IPS-20b (cell line): Measurements from ENCODE around the gene ZNF774.
"Not testable (repeated sequence)": the region's sequence is repeated elsewhere in the genome, so short reads cannot be mapped to it uniquely, and the experiment has no call there.

Experiments used
- H3K27ac ChIP-seq: one replicate; pipeline ENCODE4 v1.5.1; 2013; ENCODE audit warnings: low read length
- H3K27me3 ChIP-seq: 2 replicates; pipeline ENCODE4 v1.6.1; 2013; ENCODE audit warnings: mild to moderate bottlenecking, low read length, inconsistent platforms; ENCODE audit not compliant: insufficient read depth
- H3K36me3 ChIP-seq: 2 replicates; pipeline ENCODE4 v1.6.1; 2013; ENCODE audit warnings: low read depth, mild to moderate bottlenecking, inconsistent platforms, low read length, moderate library complexity; ENCODE audit not compliant: insufficient read depth
- H3K4me1 ChIP-seq: 2 replicates; pipeline ENCODE4 v1.6.1; 2013; ENCODE audit warnings: mild to moderate bottlenecking, control low read depth, inconsistent platforms, low read length, moderate library complexity; ENCODE audit not compliant: insufficient read depth
- H3K4me3 ChIP-seq: 2 replicates; pipeline ENCODE4 v1.5.1; 2013; ENCODE audit warnings: mild to moderate bottlenecking, low read length, inconsistent platforms
- H3K9ac ChIP-seq: 2 replicates; pipeline ENCODE4 v1.6.1; 2013; ENCODE audit warnings: low read depth, mild to moderate bottlenecking, inconsistent platforms, low read length, moderate library complexity
- H3K9me3 ChIP-seq: 2 replicates; pipeline ENCODE4 v1.6.1; 2013; ENCODE audit warnings: mild to moderate bottlenecking, low read depth, low read length, inconsistent platforms; ENCODE audit not compliant: insufficient read depth

The ZNF774 gene

GRCh38 chr15:90352107-90352893 is at the start of gene ZNF774:
Gene ZNF774, plus strand, starts transcription at chr15:90352284. Its CDS starts 2,377 bp downstream, at chr15:90354661.
- peaks cover 6% of the 10 kb centered on the region; the same call in 1 of the 2 replicates for H3K27me3 ChIP-seq
- H3K36me3 ChIP-seq: no peaks in the 10 kb centered on the region
- no peak within 1 kb of the TSS for H3K27ac ChIP-seq
- H3K4me3 ChIP-seq: peak within 1 kb of the TSS; percentile 76
- H3K9ac ChIP-seq: peak within 1 kb of the TSS; percentile 47; the same call in 1 of the 2 replicates
- H3K4me1 ChIP-seq: no peaks in the 10 kb centered on the region
- no peaks in the 10 kb centered on the region for H3K9me3 ChIP-seq

- H3K27me3 ChIP-seq, H3K4me1 ChIP-seq, H3K4me3 ChIP-seq, H3K36me3 ChIP-seq, H3K9me3 ChIP-seq, H3K9ac ChIP-seq, H3K27ac ChIP-seq: not testable (repeated sequence)
These were observed 46.7 kb upstream of the ZNF774 start for GRCh38 chr15:90305355-90305754.

GRCh38 chr15:90305932-90306331 is 46.2 kb upstream of the ZNF774 start:
- H3K36me3 ChIP-seq: no peaks in the 10 kb centered on the region
- H3K4me1 ChIP-seq: peaks cover 4% of the 10 kb centered on the region; the same call in 1 of the 2 replicates
- no peaks in the 10 kb centered on the region for H3K27me3 ChIP-seq
- no peak overlapping the region for H3K27ac ChIP-seq
- no peaks in the 10 kb centered on the region for H3K9me3 ChIP-seq
- no peak overlapping the region for H3K4me3 ChIP-seq
- H3K9ac ChIP-seq: no peak overlapping the region

GRCh38 chr15:90306560-90306959 is 45.5 kb upstream of the ZNF774 start:
- peaks cover under 1% of the 10 kb centered on the region; the same call in 1 of the 2 replicates for H3K4me1 ChIP-seq
- H3K9ac ChIP-seq: no peak overlapping the region
- no peaks in the 10 kb centered on the region for H3K36me3 ChIP-seq

GRCh38 chr15:90307661-90308060 is 44.4 kb upstream of the ZNF774 start:
- no peaks in the 10 kb centered on the region for H3K4me1 ChIP-seq
- H3K27ac ChIP-seq: no peak overlapping the region
- no peaks in the 10 kb centered on the region for H3K27me3 ChIP-seq
- H3K36me3 ChIP-seq: no peaks in the 10 kb centered on the region
- no peak overlapping the region for H3K9ac ChIP-seq
- no peak overlapping the region for H3K4me3 ChIP-seq
- H3K9me3 ChIP-seq: no peaks in the 10 kb centered on the region

More at GRCh38 chr15:90306560-90306959, 45.5 kb upstream of the ZNF774 start:
- H3K4me3 ChIP-seq: no peak overlapping the region
- no peaks in the 10 kb centered on the region for H3K9me3 ChIP-seq
- H3K27me3 ChIP-seq: no peaks in the 10 kb centered on the region
- H3K27ac ChIP-seq: no peak overlapping the region

GRCh38 chr15:90309020-90309419 is 43.1 kb upstream of the ZNF774 start:
- H3K4me3 ChIP-seq: no peak overlapping the region
- H3K27ac ChIP-seq: no peak overlapping the region
- no peaks in the 10 kb centered on the region for H3K36me3 ChIP-seq
- no peaks in the 10 kb centered on the region for H3K4me1 ChIP-seq
- H3K9me3 ChIP-seq: no peaks in the 10 kb centered on the region
- H3K9ac ChIP-seq: no peak overlapping the region
- no peaks in the 10 kb centered on the region for H3K27me3 ChIP-seq

GRCh38 chr15:90315278-90315982 is 36.7 kb upstream of the ZNF774 start:
- Histone ChIP-seq H3K9ac (no peak overlapping the region), H3K27ac (no peak overlapping the region)

GRCh38 chr15:90316139-90316538 is 35.9 kb upstream of the ZNF774 start:
- H3K4me3 ChIP-seq: no peak overlapping the region
- H3K36me3 ChIP-seq: no peaks in the 10 kb centered on the region
- no peak overlapping the region for H3K9ac ChIP-seq
- H3K4me1 ChIP-seq: peaks cover 3% of the 10 kb centered on the region; the same call in 1 of the 2 replicates
- H3K27ac ChIP-seq: no peak overlapping the region
- H3K27me3 ChIP-seq: no peaks in the 10 kb centered on the region
- H3K9me3 ChIP-seq: no peaks in the 10 kb centered on the region

More at GRCh38 chr15:90315278-90315982, 36.7 kb upstream of the ZNF774 start:
- Histone ChIP-seq H3K36me3 (no peaks in the 10 kb centered on the region), H3K9me3 (no peaks in the 10 kb centered on the region), H3K27me3 (no peaks in the 10 kb centered on the region), H3K4me3 (no peak overlapping the region), H3K4me1 (no peaks in the 10 kb centered on the region)

GRCh38 chr15:90318591-90318990 is 33.5 kb upstream of the ZNF774 start:
- Histone ChIP-seq H3K27me3 (no peaks in the 10 kb centered on the region), H3K27ac (no peak overlapping the region), H3K4me1 (peaks cover 3% of the 10 kb centered on the region; the same call in 1 of the 2 replicates), H3K4me3 (no peak overlapping the region), H3K9ac (no peak overlapping the region), H3K36me3 (no peaks in the 10 kb centered on the region), H3K9me3 (no peaks in the 10 kb centered on the region)

- no peaks in the 10 kb centered on the region for H3K9me3 ChIP-seq
- H3K9ac ChIP-seq: peak overlapping the region; percentile 61; the same call in 1 of the 2 replicates
- no peaks in the 10 kb centered on the region for H3K36me3 ChIP-seq
- H3K4me1 ChIP-seq: peaks cover 3% of the 10 kb centered on the region; the same call in 1 of the 2 replicates
- no peaks in the 10 kb centered on the region for H3K27me3 ChIP-seq
- no peak overlapping the region for H3K27ac ChIP-seq
- H3K4me3 ChIP-seq: peak overlapping the region; percentile 58
These were observed 31.8 kb upstream of the ZNF774 start for GRCh38 chr15:90320062-90320884.

GRCh38 chr15:90320885-90321278 is 31.2 kb upstream of the ZNF774 start:
- Histone ChIP-seq H3K4me1 (peaks cover 3% of the 10 kb centered on the region; the same call in 1 of the 2 replicates), H3K9me3 (no peaks in the 10 kb centered on the region), H3K27ac (no peak overlapping the region), H3K9ac (no peak overlapping the region), H3K36me3 (no peaks in the 10 kb centered on the region), H3K4me3 (peak overlapping the region; percentile 58; the same call in 1 of the 2 replicates), H3K27me3 (no peaks in the 10 kb centered on the region)
